Esophagus squamous epithelium (tissue), 5 donors: ENCODE data around the gene ZNF70. TPM values are rescaled to one million over a fixed set of nuclear protein-coding genes. Genes with fewer than 3 reads are reported as not detected.

Experiments used
- DNase-seq: peaks from one replicate; lab custom pipeline; 2025; lab: John Stamatoyannopoulos, UW
- H3K27ac ChIP-seq, 4 donors: fragments of 200-600 bp; sonication (generic); one replicate each; pipeline ENCODE4 v1.5.1; 2016 to 2019; ENCODE audit warnings: mild to moderate bottlenecking in 1 of 4
- H3K27me3 ChIP-seq, 4 donors: fragments of 200-600 bp; sonication (generic); 1 replicate in 3 of 4; 2 replicates in 1 of 4; pipeline versions ENCODE4 v1.5.1 to v1.6.0; 2017 to 2021; ENCODE audit warnings: antibody characterized with exemption in 1 of 4
- H3K36me3 ChIP-seq, 3 donors: fragments of 200-600 bp; sonication (generic); one replicate each; pipeline ENCODE4 v1.5.1; 2016 to 2019
- H3K4me1 ChIP-seq, 3 donors: fragments of 200-600 bp; sonication (generic); one replicate each; pipeline ENCODE4 v1.5.1; 2017 to 2019
- H3K4me3 ChIP-seq, 4 donors: fragments of 200-600 bp; sonication (generic); 1 replicate in 3 of 4; 2 replicates in 1 of 4; pipeline ENCODE4 v1.5.1; 2016 to 2019; ENCODE audit warnings: mild to moderate bottlenecking in 2 of 4, moderate library complexity in 1 of 4
- H3K9me3 ChIP-seq, 3 donors: fragments of 200-600 bp; sonication (generic); one replicate each; pipeline ENCODE4 v1.5.1; 2016 to 2019
- POLR2A ChIP-seq, 4 donors: fragments of 450-650 bp; IDR thresholded peaks; one replicate each; pipeline ENCODE4 v1.6.1; 2017; ENCODE audit warnings: antibody characterized with exemption in 4 of 4, mild to moderate bottlenecking in 4 of 4, moderate library complexity in 3 of 4
- WGBS, 2 donors: methylation state at CpG; one replicate each; pipeline ENCODE4 v1.1.5; 2018; 5-methylcytosine and 5-hydroxymethylcytosine counted together
- intact Hi-C: fragments of 100-400 bp; cut with DNase I; formaldehyde crosslinking; loops from one replicate; pipeline ENCODE4 v1.15.0; 2022
- total RNA-seq, 4 donors: library from RNA; depleted of rRNA; stranded (reverse); fragments of >200 nt; gene quantifications; one replicate each; pipeline ENCODE4 v1.1.0, GENCODE V29; 2016
- TF ChIP-seq, protein P1 (sequence below), 6 experiments: fragments of 450-650 bp in 4 of 6; fragments of 200-600 bp in 2 of 6; sonication (generic) in 2 of 6; IDR thresholded peaks; one replicate each; pipeline ENCODE4 v1.5.1; 2016 to 2019; ENCODE audit warnings: antibody characterized with exemption in 6 of 6, mild to moderate bottlenecking in 4 of 6, moderate library complexity in 4 of 6
- donor health status: DM: yes; HTN: yes; CAD: no.

ZNF70 gene
- total RNA-seq, 4 donors from 2014 or later = 0.91 to 2.7 (median 1.1) TPM

DNA sequence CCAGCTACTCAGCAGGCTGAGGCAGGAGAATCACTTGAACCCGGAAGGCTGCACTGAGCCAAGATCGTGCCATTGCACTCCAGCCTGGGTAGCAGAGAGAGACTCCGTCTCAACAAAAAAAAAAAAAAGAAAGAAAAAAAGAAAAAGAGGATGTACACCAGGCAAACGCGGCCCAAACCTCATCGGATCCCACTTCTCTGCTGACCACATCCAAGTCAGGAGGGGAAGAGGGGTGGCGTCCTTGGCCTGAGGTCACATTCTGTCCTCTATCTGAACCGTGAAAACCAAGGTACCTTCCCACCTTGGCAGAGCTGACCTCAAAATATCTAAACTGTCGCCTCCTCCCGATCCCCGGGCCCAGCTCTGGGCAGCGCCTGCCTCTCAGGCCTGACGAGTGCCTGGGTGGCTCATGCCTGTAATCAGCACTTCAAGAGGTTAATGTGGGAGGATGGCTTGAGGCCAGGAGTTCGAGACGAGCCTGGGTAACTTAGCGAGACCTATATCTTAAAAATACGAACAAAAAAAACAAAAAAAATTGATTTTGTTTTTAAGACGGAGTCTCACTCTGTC is 35.0 kb downstream of the ZNF70 start:
- no peak for TF ChIP-seq POLR2A (IDR thresholded peaks at IDR 0.05)
- TF ChIP-seq, protein P1, sequence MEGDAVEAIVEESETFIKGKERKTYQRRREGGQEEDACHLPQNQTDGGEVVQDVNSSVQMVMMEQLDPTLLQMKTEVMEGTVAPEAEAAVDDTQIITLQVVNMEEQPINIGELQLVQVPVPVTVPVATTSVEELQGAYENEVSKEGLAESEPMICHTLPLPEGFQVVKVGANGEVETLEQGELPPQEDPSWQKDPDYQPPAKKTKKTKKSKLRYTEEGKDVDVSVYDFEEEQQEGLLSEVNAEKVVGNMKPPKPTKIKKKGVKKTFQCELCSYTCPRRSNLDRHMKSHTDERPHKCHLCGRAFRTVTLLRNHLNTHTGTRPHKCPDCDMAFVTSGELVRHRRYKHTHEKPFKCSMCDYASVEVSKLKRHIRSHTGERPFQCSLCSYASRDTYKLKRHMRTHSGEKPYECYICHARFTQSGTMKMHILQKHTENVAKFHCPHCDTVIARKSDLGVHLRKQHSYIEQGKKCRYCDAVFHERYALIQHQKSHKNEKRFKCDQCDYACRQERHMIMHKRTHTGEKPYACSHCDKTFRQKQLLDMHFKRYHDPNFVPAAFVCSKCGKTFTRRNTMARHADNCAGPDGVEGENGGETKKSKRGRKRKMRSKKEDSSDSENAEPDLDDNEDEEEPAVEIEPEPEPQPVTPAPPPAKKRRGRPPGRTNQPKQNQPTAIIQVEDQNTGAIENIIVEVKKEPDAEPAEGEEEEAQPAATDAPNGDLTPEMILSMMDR (IDR thresholded peaks at IDR 0.05) = no peak
- no peaks in the 10 kb centered on the region for H3K27me3 ChIP-seq
- H3K4me1 ChIP-seq = peaks cover 0 to 24% (median 10%) of the 10 kb centered on the region in 3 donors
- H3K27ac ChIP-seq = peak overlapping the region in 1 of 4 donors; percentile 83
- peak overlapping the region in 3 of 4 donors; percentile 81 to 92 (median 89) for H3K4me3 ChIP-seq
- H3K9me3 ChIP-seq = no peaks in the 10 kb centered on the region
- intact Hi-C loops = no loop called here
- 64 to 65% methylated on average over 15 to 16 of the region's 18 CpGs for WGBS, 2 donors
- peaks cover 0 to 44% (median 17%) of the 10 kb centered on the region in 3 donors for H3K36me3 ChIP-seq
- no peak for DNase-seq

DNA sequence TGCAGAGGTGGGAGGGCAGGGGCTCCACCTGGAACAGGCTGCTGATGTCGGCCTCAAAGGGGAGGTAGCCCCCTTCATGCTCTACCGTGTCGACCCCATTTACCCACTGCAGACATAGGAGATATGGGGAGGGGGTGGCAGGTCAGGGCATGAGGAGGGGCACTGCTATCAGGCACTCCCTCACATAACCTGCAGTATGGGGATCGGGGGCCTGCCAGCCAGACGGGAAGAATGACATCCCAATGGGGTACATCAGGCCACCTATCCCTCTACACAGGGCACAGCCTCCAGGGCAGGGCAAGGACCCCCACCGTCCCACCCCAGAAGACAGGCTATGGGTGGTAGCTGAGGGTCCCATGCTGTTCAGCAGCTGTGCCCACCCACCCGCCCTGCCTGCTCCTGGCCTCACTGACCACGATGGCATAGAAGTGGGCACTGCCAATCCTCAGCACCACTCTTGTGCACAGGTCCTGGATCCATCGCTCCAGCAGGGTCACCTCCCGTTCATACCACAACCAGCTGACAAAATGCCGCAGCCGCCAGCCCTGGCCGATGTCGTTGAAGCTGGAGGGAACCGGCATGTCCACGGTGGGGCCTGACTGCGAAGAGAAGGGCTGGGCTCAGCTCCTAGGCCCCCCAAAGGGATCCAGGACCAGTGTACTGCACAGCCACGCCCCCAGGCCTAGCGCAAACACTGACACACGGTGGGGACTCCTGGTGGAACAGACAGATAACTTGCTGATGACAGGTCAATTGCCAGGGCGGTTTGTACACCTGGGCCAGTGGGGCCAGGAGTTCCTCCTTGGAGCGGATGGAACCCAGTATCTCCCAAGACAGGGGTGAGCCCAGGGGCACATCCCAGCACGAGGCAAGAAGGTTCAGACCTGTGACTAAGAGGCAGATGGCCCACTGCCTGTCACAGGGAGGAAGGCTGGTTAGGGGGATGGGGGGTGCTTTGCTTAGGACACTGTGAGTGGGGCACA is 36.0 kb downstream of the ZNF70 start:
- Histone ChIP-seq H3K27me3 (no peaks in the 10 kb centered on the region), H3K36me3 (peaks cover 0 to 54% (median 17%) of the 10 kb centered on the region in 3 donors), H3K27ac (no peak overlapping the region), H3K4me3 (no peak overlapping the region), H3K4me1 (peaks cover 0 to 24% (median 10%) of the 10 kb centered on the region in 3 donors), H3K9me3 (no peaks in the 10 kb centered on the region)
- 100% methylated on average over 2 to 3 of the region's 23 CpGs for WGBS, 2 donors
- TF ChIP-seq, protein P1 (IDR thresholded peaks at IDR 0.05) = no peak
- no peak for TF ChIP-seq POLR2A (IDR thresholded peaks at IDR 0.05)
- no peak for DNase-seq
- intact Hi-C loops = no loop called here

DNA sequence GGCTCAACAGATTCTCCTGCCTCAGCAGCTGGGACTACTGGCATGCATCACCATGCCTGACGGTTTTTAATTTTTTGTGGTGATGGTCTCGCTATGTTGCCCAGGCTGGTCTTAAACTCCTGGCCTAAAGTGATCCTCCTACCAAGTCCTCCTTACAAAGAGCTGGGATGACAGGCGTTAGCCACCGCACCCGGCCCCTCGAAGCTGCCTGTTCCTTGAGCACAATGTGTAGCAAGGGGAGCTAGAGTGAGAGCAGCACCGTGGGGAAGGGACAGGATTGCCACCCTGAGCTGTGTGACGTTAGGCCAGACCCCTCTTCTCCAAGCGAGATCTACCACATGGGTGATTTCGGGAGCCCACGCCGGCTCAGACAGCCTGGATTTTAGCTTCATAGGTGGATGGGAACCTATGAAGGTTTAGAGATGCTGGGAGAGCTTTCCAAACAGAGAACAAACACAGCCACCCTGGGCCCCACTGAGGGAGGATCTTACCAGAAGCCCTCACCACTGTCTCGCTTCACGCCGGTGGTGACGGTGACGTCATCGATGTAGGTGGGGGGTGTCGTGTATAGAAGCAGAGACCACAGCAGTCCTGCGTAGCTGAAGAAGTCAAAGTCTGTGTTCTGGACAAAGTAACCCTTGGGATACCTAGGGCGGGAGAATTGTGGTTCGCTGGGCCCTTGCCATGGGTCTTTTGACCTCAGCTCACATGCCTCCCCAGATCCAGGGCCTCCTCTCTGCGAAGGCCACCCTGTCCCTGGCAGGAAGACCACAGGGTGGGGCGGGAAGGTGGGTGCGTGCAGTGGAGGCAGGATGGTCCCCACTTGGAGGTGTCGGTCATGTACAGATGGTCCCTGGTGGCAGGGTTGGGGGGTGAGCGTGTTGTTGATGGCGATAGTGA is 37.0 kb downstream of the ZNF70 start:
- H3K27ac ChIP-seq = no peak overlapping the region
- H3K27me3 ChIP-seq = no peaks in the 10 kb centered on the region
- 85 to 91% methylated on average over 13 to 27 of the region's 28 CpGs for WGBS, 2 donors
- no peaks in the 10 kb centered on the region for H3K9me3 ChIP-seq
- peaks cover 0 to 63% (median 17%) of the 10 kb centered on the region in 3 donors for H3K36me3 ChIP-seq
- no peak overlapping the region for H3K4me3 ChIP-seq
- intact Hi-C loops = no loop called here
- peaks cover 0 to 24% (median 10%) of the 10 kb centered on the region in 3 donors for H3K4me1 ChIP-seq
- no peak for TF ChIP-seq POLR2A (IDR thresholded peaks at IDR 0.05)
- TF ChIP-seq, protein P1 (IDR thresholded peaks at IDR 0.05) = no peak
- no peak for DNase-seq

DNA sequence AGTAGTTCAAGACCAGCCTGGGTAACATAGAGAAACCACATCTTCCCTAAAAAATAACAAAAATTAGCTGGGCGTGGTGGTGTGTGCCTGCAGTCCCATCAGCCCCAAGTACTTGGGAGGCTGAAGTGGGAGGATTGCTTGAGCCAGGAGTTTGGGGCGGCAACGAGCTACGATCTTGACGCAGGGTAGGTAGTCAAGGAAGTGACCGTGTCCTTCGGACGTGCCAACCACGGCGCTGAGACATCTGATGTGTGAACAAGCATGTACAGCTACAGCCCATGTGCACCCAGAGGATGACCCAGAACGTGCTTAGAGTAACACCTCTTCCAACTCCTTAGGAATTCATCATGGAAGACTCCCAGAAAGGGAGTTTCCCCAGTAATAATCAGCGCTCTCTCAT is 38.7 kb downstream of the ZNF70 start:
- H3K4me1 ChIP-seq = peaks cover 0 to 19% (median 7%) of the 10 kb centered on the region in 3 donors
- peaks cover 0 to 80% (median 17%) of the 10 kb centered on the region in 3 donors for H3K36me3 ChIP-seq
- no peak for DNase-seq
- no peak overlapping the region for H3K27ac ChIP-seq
- no peak overlapping the region for H3K4me3 ChIP-seq
- TF ChIP-seq POLR2A (IDR thresholded peaks at IDR 0.05) = no peak
- TF ChIP-seq, protein P1 (IDR thresholded peaks at IDR 0.05) = no peak
- H3K9me3 ChIP-seq = no peaks in the 10 kb centered on the region
- 90 to 99% methylated on average over 11 to 12 of the region's 12 CpGs for WGBS, 2 donors
- intact Hi-C loops = no loop called here
- no peaks in the 10 kb centered on the region for H3K27me3 ChIP-seq
